HL-60/S4 treated with retinoic acid at 250 ng/mL for 4 days and 3 days (cell line): Measurements from ENCODE around the gene DOCK4.

Experiments used
- in situ Hi-C: fragments of 300-500 bp; cut with MboI; formaldehyde crosslinking; loops from 2 replicates; pipeline ENCODE4 v1.7.0; 2022; ENCODE audit warnings: low sequenced_read_pairs

The DOCK4 gene

DNA sequence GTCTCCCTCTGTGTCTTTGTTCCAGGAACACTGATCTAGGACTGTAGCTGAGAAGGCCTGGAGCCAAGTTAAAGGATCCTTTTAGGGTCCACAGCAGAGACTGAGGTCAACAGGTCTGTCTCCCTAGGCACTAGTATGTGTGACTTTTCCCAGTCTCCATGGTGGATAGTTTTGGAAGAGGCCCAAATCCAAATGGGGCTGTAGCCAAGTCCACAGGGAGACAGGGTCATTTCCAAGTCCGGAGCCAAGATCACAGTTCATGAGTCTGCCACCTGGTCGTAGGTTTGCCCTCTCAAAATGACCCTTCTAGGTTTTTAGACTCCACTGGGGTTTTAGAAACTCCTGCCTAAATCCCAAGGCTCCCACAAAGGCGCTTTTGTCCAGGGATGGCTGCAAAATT, 17.1 kb upstream of the DOCK4 start:
- in situ Hi-C loops = no loop called here

DNA sequence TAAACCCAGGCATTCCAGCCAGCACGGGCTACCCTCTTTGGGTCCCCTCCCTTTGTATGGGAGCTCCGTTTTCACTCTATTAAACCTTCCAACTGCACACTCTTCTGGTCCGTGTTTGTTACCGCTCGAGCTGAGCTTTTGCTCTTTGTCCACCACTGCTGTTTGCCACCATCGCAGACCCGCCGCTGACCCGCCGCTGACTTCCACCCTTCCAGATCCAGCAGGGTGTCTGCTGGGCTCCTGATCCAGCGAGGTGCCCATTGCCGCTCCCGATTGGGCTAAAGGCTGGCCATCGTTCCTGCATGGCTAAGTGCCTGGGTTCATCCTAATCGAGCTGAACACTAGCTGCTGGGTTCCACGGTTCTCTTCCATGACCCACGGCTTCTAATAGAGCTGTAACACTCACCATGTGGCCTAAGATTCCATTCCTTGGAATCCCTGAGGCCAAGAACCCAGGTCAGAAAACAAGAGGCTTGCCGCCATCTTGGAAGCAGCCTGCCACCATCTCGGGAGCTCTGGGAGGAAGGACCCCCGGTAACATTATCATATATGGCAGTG, 14.8 kb upstream of the DOCK4 start:
- in situ Hi-C loops = no loop called here

DNA sequence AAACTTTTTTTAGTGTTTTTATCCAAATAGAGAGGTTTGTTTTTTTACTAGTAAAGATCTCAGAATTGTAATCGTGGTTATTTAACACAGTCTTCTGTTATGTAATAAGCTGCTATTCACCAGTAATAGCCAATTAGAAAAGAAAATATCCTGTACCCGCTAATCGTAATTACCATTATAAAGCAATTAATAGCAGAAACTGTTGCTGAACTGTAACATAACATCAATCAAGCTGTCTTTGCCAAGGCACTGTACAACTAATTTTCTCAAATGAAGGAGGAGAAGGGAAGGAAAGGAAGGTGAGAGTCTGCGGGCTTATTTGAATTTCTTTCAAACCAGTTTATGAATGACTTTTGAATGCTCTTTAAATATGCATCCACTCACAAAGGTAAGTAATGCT, 9.6 kb upstream of the DOCK4 start:
- in situ Hi-C loops = no loop called here

DNA sequence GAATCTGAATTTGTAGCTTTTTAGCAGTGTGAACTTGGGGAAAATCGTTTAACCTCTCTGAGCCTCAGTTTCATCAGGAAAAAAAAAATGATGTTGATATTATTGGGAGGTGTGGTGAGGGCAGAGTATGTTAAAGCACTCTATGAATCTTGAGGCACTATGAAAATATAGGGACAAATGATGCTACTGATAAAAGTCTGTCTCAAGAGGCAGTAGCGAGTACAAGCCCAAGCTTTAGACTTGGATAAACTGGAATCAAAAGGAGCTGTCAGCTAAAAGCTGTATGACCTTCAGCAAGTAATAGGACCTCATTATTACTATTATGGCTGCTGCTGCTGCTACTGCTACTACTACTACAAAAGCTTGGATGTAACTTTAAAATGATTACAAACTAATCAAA, 8.7 kb upstream of the DOCK4 start:
- in situ Hi-C loops = no loop called here

DNA sequence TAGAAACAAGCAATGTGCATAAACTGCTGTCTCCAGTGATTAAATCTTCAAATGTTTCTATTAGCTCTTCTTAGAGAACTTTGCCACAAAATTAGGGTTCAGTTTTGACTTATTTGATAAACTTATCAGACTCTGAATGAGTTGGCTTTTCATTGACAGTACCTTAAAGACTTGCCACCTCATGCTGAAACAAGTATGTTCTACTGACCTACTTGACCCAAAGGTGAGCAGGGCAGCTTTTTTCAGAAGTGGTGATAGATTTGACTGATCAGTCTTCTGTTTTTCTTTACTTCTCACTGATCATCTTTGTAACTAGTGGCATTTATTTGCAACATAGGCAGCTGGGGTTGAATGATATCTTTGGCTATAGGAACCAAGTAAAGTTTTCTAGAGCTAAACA, 8.1 kb upstream of the DOCK4 start:
- in situ Hi-C loops = no loop called here

DNA sequence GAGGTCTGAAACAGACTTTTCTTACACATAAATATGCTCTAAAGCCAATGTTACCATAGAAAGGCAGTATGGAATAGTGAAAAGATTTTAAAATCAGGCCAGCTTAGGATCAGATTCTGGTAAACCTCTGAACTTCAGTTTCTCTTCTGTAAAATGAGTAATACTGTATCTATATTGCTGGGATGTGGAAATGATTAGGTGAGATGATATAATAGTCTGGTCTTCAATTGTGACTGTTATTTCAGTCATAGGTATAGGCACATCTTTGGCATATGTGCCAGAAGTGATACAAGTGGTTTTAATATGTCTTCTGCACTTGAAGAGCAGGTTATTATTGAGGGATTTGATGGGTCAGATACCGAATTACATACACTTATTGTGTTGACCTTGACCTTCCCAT, 7.5 kb upstream of the DOCK4 start:
- in situ Hi-C loops = no loop called here

DNA sequence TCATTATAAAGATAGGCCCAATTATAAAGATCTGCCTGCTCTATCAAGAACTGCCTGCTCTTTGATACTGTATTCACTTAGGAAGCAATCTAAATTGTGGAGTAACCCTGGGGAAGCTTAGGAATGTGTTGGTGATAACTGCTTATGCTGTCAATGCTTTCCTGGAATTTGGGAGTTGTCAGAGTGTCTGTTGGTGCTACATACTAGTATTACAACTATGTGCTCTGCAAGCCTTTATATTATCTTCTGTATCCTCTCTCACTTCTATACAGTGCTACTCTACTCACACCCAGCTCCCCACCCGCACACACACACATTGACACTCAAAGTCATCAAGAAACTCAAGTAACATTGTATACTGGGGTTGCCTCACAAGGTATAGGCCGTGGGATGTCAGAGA, 6.4 kb upstream of the DOCK4 start:
- in situ Hi-C loops = no loop called here

DNA sequence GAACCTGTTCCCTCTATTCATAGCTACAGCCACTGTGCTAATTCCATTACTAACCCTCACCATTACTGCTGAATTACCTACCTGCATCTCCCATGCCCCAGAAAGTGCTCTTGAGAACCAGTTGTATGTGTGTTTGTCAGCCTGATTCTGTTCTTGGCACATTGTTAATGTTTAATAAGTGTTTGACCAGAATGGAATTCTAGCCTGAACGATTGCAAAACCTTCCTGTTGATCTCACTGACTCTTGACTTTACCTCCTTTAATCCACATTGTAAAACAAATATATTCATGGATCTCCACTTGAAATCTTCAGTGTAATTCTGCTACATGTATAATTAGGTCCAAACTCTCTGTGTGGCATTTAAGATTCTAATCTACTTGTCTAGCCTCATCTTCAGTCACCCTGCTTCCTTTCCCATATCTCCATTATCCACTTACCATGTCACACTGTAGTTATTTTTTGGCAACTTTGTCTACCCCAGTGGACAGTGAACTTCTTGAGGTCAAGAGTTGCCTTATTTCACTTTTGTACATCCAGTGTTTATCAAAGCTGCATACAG, 5.2 kb upstream of the DOCK4 start:
- in situ Hi-C loops = no loop called here

DNA sequence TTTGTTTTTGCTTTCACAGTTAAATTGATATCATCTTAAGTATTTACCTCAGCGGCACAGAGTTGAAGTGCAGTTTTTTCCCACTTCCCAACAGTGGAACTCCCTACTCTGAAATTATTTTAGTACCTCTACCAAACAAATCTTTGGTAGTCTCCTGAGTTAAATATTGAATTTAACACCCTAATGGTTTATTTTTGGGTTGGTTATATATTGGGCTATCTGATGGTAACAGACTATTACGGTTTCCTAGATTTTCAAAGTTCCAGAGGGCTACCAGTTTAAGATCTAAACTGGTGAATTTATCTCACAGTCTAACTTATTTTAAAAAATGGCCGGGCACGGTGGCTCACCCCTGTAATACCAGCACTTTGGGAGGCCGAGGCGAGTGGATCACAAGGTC, 1.6 kb upstream of the DOCK4 start:
- in situ Hi-C loops = no loop called here

DNA sequence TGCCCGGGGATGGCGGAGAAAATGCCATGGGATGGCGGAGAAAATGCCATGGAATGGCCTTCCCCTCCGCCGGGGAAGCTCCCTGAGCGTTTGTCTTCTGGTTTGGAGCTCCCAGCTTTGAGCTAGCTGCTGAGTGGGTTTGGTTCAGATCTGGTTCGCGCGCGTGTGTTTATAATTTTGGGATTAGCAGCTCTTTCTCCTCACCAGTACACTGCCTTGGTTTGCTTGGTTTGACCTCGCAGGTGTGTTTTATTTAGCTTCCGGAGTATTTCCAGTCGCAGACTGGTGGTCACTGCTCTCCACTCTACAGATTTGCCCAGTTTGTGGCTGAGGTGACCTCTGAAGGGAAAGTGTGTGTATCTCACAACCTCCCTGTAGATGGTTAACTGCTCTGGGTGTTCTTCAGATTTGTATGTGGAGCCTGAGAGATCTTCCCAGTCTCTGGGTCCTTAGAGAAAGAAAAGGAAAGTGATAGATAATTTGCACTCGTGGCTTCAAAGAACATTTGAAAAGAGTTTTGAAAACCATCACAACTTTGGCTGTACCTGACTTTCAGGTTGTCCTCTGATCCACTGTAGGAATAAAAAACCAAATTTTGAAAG, 893 bp upstream of the DOCK4 start:
- in situ Hi-C loops = no loop called here

DNA sequence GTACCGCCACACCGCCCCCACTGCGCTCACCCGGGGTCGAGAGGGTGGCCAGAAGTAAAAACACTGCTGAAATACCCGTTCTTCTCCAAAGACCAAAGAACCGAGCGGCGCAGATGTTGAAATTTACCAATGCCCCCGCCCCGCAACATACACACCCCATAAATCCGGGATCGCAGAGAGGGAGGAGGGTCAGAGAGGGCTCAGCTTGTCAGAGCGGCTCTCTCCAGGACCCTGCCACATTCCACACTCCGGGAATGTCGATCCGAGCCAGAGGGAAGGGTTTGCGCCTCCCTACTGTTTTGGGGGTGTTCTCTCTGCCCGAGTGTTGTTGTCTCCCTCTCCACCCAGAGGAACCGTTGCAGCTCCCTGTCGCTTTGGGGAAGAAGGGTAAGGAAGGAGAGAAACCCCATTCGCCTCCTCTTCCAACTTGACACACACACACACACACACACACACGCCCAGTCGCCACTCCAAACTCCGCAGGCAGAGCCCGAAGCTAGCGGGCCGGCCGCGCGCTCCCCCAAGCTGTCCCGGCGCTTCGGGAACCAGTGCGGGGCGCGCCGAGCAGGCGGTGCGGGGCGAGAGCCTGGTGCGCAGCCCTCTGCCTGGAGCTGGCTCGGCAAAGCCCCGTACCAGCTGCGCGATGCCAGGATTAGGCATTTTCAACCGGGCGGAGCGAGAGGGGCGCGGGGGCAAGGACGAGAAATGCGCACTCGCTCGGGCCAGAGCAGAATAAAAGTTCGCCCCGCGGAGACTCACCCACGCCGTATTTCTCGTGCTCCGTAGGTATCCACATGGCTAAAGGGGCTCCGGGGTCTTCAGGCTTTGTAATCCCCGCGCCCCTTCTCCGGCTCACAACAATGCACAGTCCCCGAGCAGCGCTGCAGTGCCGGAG, 609 bp downstream of the DOCK4 start:
- in situ Hi-C loops = no loop called here

DNA sequence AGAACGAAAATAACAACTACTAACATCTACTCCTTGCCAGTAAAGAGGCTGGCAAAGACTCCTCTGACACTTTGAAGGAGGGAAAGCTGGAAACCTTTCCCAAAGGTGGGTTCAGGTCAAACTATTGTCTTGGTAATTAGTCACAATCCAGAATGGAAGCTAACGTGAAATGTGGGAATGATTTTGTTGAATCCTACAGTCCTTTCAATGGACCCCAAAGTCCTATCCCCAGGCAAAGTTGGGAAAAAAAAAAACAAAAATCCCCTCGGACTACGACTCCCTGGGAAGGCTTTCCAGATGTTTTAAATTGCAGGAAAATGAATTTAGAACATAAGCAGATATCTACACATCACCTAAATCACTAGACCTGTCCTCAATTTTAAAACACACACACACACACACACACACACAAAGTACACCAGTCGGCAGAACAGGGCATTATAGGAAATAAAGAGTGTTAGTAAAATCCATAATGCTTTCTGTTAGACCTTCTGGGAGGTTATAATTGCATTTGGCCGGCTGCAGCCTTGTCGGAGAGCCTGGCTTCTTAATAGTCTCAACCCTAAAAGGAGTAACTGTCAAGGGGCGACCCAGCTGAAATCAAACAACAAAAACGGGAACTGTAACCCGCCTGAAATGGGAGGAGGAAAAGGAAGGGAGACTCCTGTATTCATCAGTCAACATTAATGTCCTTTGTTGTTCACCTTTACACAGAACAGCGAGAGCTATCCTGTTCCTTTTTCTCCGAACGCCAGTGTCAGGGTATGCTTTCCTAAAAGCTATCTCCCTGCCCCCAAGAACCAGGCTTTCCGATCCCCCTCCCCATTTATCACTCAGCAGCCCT, 1.5 kb downstream of the DOCK4 start:
- in situ Hi-C loops = no loop called here

DNA sequence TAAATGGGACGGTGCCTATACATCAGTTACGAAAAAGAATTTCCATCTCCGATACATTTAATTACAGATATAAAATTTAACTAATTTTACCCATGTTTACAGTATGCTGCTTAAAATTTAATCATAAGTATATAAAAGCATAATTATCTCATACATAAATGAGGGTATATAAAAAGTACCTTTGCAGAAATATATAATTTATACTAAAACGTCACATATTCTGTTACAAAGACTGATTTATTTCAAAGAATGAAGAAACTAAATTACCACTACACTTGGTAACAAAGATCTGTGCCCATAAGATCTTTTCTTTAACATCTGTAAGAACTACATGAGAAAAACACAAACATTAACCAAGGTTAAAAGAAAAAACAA, 2.8 kb downstream of the DOCK4 start:
- in situ Hi-C loops = no loop called here

DNA sequence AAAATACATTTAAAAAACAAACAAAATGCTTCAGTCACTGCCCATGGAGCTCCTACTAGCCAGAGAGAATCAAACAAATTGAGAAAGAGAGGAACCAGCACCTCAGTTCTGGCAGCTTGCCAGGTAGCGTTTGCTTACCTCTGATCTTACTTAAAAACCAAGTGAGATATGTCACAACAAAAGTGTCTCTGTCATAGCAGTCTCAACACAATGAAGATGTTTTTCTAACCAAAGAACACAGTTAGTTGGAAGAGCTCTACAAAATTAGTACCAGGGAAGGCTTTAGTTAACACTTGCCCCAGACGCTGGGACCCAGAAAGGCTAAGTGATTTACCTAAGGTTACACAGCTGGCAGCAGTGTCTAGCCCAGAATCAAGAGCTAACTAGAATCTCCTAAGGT, 3.4 kb downstream of the DOCK4 start:
- in situ Hi-C loops = no loop called here

DNA sequence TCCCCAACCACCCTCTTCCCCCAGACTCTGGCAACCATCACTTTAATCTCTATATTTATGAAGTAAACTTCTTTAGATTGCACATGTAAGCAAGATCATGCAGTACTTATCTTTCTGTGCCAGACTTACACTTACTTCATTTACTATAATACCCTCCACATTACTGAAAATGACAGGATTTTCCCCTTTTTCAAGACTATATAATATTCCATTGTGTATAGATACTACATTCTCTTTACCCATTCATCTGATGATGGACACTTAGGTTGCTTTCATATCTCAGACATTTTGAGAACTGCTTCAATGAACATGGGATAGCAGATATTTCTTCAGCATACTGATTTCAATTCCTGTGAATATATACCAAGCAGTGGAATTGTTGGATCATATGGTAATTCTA, 4.4 kb downstream of the DOCK4 start:
- in situ Hi-C loops = no loop called here

DNA sequence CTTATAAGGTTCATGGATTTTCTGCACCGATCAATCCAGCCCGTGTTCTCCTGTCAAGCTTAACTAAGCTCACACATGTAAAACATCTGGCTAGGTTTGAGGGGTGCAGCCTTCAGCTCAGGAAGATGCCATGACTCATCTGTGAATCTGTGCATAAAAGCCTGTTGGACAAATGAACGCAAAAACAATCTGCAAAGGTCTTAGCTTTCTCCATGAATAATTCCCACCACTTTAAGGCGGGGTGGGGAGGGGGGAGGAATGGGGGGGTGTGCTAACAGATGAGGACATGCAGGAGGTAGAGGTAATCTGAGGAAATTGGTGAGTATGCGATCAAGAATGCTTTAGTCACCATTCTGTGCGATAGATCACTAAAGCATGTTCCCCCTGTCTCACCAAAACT, 4.8 kb downstream of the DOCK4 start:
- in situ Hi-C loops = no loop called here

DNA sequence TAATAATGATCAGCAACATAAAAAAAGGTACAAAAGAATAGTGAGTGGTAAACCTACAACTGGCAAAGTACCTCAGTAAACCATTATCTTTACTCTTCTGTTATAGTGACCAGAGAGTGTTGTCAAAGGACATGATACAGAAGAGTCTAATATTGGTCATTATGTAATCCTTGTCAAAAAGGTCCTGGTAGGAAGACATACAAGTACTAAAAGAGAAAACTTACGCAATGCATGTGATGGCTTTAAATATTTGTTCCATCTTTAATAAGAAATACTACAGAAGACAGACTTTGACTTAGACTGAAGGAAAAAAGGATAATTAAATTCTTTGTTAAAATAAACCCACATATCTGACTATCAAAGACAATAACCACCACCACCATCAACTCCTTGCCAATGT, 6.5 kb downstream of the DOCK4 start:
- in situ Hi-C loops = no loop called here

DNA sequence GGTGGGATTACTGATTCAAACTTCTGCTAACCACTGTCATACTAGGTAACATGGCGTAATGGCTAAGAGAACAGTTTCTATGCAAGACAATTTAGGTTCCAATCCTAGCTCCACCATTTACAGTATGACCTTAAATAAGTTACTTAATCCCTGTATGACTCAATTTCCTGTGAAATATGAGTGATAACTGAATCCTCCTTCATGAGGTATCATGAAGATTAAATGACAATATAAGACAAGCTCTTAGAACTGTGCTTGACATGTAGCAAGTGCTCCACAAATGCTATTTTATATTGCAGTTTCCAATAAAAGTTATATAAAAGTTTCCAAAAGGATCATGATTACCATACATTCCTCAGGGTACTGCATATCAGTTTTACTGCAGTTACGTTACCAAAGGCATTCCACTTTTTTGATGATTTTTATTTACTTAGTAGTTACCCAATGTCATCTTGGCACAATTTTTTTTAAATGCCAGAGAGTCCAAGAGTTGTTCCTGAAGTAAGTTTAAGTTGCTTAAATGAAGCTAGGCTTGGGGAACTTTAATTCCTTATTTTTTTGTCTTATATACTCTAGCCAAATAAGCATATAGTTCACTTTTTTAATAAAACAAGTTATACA, 7.1 kb downstream of the DOCK4 start:
- in situ Hi-C loops = no loop called here

DNA sequence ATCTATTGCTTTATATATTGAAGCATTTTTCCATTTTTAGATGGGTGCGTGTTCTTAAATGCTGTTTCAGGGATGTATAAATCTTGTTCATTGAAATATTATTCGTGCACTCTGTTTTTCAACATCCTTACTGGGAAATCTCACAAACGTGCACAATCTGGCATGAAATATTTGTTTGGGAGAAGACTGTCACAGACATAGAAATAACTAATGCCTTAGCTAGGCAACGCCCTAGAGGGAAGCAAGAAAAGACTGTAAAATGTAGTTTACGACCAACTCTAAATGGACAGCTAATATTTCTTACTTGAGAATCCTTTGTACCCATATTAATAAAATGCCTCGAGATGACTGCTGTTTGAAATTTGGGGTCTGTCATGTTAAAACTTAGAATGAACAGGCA, 8.9 kb downstream of the DOCK4 start:
- in situ Hi-C loops = no loop called here

DNA sequence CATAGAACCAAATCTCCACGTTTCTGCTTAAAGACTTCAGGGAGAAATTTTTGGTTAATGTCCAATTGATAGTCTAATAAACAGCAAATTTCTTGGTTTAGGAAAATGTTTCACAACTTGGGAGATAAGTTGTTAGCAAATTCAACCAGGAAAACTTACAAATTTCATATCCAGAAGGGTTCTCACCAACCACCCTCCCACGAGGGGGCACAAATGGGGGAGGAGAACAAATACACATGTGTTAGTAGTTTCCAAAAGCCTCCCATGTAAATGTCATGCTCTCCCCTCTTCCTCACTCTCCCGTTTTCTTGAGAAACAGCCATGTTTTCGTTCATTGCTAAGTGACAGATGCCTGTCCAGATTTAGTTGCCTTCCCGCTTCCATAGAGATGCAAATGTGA, 10.5 kb downstream of the DOCK4 start:
- in situ Hi-C loops = no loop called here
